ENCODE measurements around the gene ALKBH5. TPM values are rescaled to one million over a fixed set of nuclear protein-coding genes. Genes with fewer than 3 reads are reported as not detected.

ALKBH5 gene
- total RNA-seq, 1 donor from 2014 or later: 71.0 TPM

DNA sequence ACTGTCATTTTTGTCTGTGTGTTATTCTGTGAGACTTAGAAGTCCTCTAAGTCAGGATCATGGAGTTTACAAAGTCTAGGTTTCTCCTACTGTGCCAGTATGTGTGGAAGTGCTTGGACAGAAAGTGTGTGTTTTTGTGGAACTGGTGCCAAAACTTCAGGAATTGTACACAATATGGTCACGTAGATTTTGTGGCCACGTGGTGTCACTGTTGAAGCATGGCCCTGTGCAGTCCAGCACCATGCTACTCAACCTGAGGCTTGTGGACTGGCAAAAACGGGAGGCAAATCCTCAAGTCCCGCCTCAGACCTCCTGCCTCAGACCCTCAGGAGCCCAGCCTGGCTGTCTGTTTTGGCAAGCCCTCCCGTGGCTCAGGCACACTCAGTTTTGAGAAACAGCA lies 16.7 kb upstream of the ALKBH5 start:
- Mint-ChIP-seq H3K4me3 (no peak overlapping the region), H3K36me3 (no peaks in the 10 kb centered on the region), H3K27ac (no peak overlapping the region), H3K9me3 (no peaks in the 10 kb centered on the region), H3K4me1 (no peaks in the 10 kb centered on the region), H3K27me3 (ENCODE audit: low read depth) (no peaks in the 10 kb centered on the region)
- TF ChIP-seq, protein P1, sequence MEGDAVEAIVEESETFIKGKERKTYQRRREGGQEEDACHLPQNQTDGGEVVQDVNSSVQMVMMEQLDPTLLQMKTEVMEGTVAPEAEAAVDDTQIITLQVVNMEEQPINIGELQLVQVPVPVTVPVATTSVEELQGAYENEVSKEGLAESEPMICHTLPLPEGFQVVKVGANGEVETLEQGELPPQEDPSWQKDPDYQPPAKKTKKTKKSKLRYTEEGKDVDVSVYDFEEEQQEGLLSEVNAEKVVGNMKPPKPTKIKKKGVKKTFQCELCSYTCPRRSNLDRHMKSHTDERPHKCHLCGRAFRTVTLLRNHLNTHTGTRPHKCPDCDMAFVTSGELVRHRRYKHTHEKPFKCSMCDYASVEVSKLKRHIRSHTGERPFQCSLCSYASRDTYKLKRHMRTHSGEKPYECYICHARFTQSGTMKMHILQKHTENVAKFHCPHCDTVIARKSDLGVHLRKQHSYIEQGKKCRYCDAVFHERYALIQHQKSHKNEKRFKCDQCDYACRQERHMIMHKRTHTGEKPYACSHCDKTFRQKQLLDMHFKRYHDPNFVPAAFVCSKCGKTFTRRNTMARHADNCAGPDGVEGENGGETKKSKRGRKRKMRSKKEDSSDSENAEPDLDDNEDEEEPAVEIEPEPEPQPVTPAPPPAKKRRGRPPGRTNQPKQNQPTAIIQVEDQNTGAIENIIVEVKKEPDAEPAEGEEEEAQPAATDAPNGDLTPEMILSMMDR (IDR thresholded peaks at IDR 0.05; ENCODE audit: unreplicated experiment): no peak
- DNase-seq (ENCODE audit: low spot score in 2 of 2, unreplicated experiment in 2 of 2): no peak

DNA sequence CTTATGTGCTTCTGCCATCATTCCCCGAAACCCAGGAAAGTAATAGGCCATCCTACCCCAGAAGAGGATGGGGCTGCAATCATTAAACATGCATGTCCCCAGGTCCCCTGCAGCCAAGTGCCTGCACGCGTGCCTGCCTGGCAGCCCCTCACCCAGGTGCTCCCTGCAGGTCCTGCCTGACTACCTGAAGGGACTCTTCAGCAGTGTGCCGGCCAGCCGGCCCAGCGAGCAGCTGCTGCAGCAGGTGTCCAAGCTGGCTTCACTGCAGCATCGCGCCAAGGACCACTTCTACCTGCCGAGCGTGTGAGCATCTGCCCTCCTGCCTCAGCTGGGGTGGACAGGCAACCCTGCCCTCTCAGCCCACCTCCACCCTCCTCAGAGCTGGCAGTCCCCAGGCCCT lies 16.2 kb upstream of the ALKBH5 start:
- TF ChIP-seq, protein P1 (IDR thresholded peaks at IDR 0.05; ENCODE audit: unreplicated experiment): no peak
- Mint-ChIP-seq H3K27me3 (ENCODE audit: low read depth) (no peaks in the 10 kb centered on the region), H3K36me3 (no peaks in the 10 kb centered on the region), H3K4me1 (no peaks in the 10 kb centered on the region), H3K9me3 (no peaks in the 10 kb centered on the region), H3K4me3 (no peak overlapping the region), H3K27ac (no peak overlapping the region)
- DNase-seq (ENCODE audit: low spot score in 2 of 2, unreplicated experiment in 2 of 2): no peak

DNA sequence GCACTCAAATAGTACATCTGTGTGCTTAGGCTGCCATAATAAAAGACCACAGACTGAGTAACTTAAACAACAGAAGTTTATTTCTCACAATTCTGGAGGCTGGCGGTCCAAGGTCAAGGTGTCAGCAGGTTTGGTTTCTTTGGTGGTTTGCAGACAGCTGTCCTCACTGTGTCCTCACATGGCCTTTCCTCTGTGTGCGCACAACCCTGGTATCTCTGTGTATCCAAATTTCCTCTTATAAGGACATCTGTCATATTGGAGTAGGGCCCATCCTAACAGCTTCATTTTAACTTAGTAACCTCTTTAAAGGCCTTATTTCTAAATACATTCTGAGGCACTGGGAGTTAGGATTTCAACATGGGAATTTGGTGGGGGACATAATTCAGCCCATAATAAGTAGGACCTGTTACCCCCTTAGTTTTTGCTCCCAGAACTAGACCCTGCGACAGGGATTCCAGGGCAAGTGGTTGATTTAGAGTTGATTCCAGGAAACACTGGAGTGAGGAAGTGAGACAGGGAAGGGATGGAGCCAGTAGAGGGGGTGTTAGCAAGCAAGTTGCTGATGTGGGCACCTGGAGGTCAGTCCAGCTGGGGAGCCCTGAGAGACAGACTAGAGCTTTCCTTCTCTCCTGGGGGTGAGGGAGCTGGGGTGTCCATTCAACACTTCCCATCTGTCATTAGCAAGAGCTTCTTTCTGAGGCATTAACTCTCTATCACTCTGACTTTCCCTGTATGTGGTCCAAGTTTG lies 10.9 kb upstream of the ALKBH5 start:
- TF ChIP-seq, protein P1 (IDR thresholded peaks at IDR 0.05; ENCODE audit: unreplicated experiment): no peak
- Mint-ChIP-seq H3K27ac (no peak overlapping the region), H3K4me3 (no peak overlapping the region), H3K27me3 (ENCODE audit: low read depth) (no peaks in the 10 kb centered on the region), H3K9me3 (no peaks in the 10 kb centered on the region), H3K36me3 (no peaks in the 10 kb centered on the region), H3K4me1 (no peaks in the 10 kb centered on the region)
- no peak for DNase-seq (ENCODE audit: low spot score in 2 of 2, unreplicated experiment in 2 of 2)

DNA sequence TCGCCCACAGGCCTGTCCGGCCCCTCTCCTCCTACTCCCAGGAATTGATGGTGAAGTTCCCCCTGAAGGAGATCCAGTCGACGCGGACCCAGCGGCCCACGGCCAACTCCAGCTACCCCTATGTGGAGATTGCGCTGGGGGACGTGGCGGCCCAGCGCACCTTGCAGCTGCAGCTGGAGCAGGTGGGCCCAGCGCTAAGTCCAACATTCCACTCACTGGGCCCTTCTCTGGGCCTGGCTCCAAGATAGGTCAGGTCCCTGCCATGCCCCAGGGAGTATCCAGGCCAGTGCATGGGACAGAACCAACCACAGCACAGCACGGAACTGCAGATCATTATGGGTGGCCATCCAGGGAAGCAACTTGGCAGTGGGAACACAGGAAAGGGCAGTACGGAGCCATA lies 9.9 kb upstream of the ALKBH5 start:
- Mint-ChIP-seq H3K27me3 (ENCODE audit: low read depth) (no peaks in the 10 kb centered on the region), H3K4me3 (no peak overlapping the region), H3K36me3 (no peaks in the 10 kb centered on the region), H3K4me1 (no peaks in the 10 kb centered on the region), H3K9me3 (no peaks in the 10 kb centered on the region), H3K27ac (no peak overlapping the region)
- no peak for DNase-seq (ENCODE audit: low spot score in 2 of 2, unreplicated experiment in 2 of 2)
- TF ChIP-seq, protein P1 (IDR thresholded peaks at IDR 0.05; ENCODE audit: unreplicated experiment): no peak

DNA sequence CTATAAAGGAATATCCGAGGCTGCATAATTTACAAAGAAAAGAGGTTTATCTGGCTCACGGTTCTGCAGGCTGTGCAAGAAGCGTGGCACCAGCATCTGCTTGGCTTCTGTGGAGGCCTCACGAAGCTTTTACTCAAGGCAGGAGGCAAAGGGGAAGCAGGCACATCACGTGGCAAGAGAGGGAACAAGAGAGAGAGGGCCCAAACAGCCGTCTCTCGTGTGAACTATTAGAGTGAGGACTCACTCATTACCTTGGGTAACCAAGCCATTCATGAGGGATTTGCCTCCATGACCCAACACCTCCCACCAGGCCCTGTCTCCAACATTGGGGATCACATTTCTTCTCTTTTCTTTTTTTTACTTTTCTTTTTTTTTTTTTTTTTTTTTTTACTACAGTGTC lies 7.5 kb upstream of the ALKBH5 start:
- no peaks in the 10 kb centered on the region for H3K36me3 Mint-ChIP-seq
- no peak for DNase-seq (ENCODE audit: low spot score in 2 of 2, unreplicated experiment in 2 of 2)
- peaks cover 10% of the 10 kb centered on the region for H3K4me1 Mint-ChIP-seq
- TF ChIP-seq, protein P1 (IDR thresholded peaks at IDR 0.05; ENCODE audit: unreplicated experiment): no peak
- no peak overlapping the region for H3K27ac Mint-ChIP-seq
- no peaks in the 10 kb centered on the region for H3K27me3 Mint-ChIP-seq (ENCODE audit: low read depth)
- H3K9me3 Mint-ChIP-seq: no peaks in the 10 kb centered on the region
- no peak overlapping the region for H3K4me3 Mint-ChIP-seq

All from mesothelial cell of epicardium (in vitro differentiated cells).